Skeletal muscle satellite cell (primary cell): Measurements from ENCODE around the gene PLOD3.

Source experiments
- H3K27me3 ChIP-seq: 2 replicates; pipeline ENCODE4 v1.7.0; 2013; ENCODE audit warnings: low read length; ENCODE audit not compliant: control insufficient read depth, insufficient read depth
- H3K36me3 ChIP-seq: 2 replicates; pipeline ENCODE4 v1.7.0; 2013; ENCODE audit warnings: mild to moderate bottlenecking, control low read depth, low read length; ENCODE audit not compliant: insufficient read depth
- H3K4me1 ChIP-seq: 2 replicates; pipeline ENCODE4 v1.7.0; 2013; ENCODE audit warnings: low read length; ENCODE audit not compliant: control insufficient read depth, insufficient read depth
- H3K4me2 ChIP-seq: 2 replicates; pipeline ENCODE4 v1.7.0; 2013; ENCODE audit warnings: mild to moderate bottlenecking, low read length
- H3K4me3 ChIP-seq: 2 replicates; pipeline ENCODE4 v1.7.0; 2013; ENCODE audit warnings: low read length
- H3K9ac ChIP-seq: 2 replicates; pipeline ENCODE4 v1.7.0; 2013; ENCODE audit warnings: mild to moderate bottlenecking, low read depth, low read length, moderate library complexity
- H3K9me3 ChIP-seq: replicated peaks from 2 replicates; pipeline ENCODE4 v1.7.0; 2013; ENCODE audit warnings: mild to moderate bottlenecking, control low read depth, low read length
- small RNA-seq: library from RNA; depleted of rRNA; stranded (forward); fragments of <200 nt; gene quantifications from one replicate; pipeline ENCODE3, GENCODE V24; 2012

Gene PLOD3

DNA sequence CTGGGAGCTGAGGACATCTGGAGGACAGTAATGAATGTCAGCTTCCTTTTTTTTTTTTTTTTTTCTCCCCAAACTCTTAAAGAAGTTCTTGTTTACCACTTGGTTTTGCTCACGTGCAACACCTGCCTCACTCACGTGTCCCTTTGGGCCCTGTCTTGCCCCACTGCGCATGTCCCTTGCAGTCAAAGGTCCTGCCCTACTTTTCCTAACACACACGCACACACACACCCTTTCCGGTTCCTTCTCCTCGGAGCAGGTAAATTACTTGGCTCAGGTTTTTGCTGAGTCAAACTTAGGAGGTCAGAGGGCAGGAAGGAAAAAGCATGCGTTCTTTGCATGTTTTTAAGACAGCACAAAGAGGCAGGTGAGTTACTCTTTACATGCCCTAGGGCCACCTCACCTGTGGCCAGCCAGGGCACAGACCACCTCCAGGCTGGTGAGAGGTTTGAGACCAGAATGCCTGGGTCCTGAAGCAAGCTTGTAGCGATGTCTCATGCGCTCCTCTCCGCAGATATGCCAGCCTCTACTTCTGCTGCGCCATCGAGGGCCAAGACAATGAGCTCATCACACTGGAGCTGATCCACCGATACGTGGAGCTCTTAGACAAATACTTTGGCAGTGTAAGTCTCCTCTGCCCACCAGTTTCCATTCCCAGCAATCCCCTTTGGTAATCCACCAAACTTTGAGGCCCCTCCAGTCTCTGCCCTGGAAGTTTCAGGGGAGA is 60.4 kb downstream of the PLOD3 start:
- H3K27me3 ChIP-seq = no peaks in the 10 kb centered on the region
- no peak overlapping the region for H3K4me3 ChIP-seq
- no peak overlapping the region for H3K4me2 ChIP-seq
- no peaks in the 10 kb centered on the region for H3K9me3 ChIP-seq
- H3K36me3 ChIP-seq = peaks cover 49% of the 10 kb centered on the region
- H3K9ac ChIP-seq = no peak overlapping the region
- peaks cover 24% of the 10 kb centered on the region for H3K4me1 ChIP-seq

- peaks cover 23% of the 10 kb centered on the region for H3K4me1 ChIP-seq
- no peaks in the 10 kb centered on the region for H3K27me3 ChIP-seq
- no peak overlapping the region for H3K9ac ChIP-seq
- no peak overlapping the region for H3K4me2 ChIP-seq
- H3K4me3 ChIP-seq = no peak overlapping the region
- H3K36me3 ChIP-seq = peaks cover 43% of the 10 kb centered on the region
- H3K9me3 ChIP-seq = no peaks in the 10 kb centered on the region
These were observed 61.1 kb downstream of the PLOD3 start for GRCh38 chr7:101156277-101156676.

Small RNA genes lying within 50 kb of the gene (small RNA-seq; reads per million reads assigned to genes)
- 0.35 reads per million for gene MIR4653
